Measurements from ENCODE around the gene NRDE2.

- TF ChIP-seq POLR2AphosphoS5 (IDR thresholded peaks at IDR 0.05; ENCODE audit: low read depth, low read length) = no peak
- peak; percentile 70 for TF ChIP-seq POLR2A (IDR thresholded peaks at IDR 0.05; ENCODE audit: low read depth, low read length)
These were observed at the start of gene NRDE2 for GRCh38 chr14:90331497-90332270.
